ENCODE measurements around the gene KAT2A. TPM values are rescaled to one million over a fixed set of nuclear protein-coding genes. Genes with fewer than 3 reads are reported as not detected.

Gene KAT2A
- 28.9 TPM for total RNA-seq

DNA sequence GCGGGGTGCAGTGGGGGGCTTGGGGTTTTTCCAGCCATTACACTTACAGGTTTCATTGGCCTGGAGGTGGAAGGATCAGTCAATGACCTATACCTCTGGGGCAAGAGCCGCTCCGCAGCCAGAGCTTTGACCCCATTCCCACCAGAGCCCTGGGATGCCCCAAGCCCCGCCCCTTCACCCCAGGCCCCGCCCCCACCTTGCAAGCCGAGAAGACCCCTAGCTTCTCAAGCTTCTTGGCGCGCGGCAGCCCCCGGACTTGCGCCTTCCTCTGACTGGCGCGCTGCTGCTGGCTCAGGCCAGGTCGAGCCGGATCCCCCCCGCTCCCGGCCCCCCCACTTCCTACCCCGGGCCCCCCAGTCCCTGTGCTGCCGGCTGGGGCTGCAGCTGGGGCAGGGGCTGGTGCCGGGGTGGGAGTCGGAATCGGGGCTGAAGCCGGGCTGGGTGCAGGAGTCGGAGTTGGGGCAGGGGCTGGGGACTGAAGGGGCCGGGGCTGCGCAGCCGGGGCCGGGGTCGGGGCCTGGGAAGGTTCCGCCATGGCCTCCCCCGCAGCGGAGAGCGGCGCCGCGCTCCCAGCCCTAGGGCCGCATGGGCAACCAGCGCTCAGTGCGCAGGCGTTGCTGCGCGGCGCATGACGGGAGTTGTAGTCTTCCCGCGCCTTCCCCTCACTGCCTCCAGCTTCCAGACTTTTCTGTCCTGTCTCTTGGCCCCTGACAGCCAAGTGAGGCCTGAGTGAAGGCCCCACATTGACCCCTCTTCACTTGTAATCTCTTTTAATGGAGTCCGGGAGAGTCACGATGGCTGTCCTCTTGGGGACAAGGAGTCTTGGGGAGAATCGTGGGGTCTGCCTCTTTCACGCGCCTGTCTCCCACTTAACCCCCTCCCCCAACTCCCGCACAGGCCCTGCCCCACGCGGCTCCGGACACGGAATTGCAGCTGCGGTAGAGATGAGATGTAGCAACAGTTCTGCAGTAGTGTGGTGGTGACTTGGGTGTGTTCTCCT, at the start of gene KAT2A:
Gene KAT2A (minus strand): TSS at position 598 of the 1,000 bp plus-strand sequence. CDS start 63 bp downstream, at position 535.

DNA sequence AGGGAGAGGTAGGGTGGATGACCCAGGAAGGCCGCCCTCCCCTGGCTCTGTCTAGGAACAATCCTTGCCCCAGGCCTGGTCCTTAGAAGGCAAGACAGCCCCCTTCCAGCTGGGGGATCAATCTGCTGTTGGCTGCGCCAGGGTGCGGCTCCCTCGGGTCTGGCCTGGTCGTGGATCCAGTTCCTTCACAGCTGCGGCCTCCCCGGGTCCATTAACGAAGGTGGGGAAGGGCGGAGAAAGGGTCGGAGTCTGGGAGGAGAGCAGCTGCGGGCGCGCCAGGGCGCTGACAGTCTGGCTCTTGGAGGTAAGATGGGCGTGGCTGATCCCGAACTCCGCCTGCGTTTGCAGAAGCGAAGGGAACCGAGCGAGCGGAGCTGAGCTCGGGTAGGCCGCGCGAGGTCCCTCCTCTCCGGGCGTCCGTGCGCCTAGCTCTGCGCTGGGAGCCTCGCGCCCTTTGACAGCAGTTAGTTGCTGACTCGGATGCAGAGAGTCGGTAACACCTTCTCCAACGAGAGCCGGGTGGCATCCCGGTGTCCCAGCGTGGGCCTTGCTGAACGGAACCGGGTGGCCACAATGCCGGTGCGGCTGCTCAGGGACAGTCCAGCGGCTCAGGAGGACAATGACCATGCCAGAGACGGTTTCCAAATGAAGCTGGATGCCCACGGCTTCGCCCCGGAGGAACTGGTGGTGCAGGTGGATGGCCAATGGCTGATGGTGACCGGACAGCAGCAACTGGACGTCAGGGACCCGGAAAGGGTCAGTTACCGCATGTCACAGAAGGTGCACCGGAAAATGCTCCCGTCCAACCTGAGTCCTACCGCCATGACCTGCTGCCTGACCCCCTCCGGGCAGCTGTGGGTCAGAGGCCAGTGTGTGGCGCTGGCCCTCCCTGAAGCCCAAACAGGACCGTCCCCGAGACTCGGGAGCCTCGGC, 1.5 kb upstream of the KAT2A start, which contains the start of gene HSPB9:
Gene HSPB9 (plus strand): TSS at position 434 of the 933 bp plus-strand sequence. CDS start 47 bp downstream, at position 481.

DNA sequence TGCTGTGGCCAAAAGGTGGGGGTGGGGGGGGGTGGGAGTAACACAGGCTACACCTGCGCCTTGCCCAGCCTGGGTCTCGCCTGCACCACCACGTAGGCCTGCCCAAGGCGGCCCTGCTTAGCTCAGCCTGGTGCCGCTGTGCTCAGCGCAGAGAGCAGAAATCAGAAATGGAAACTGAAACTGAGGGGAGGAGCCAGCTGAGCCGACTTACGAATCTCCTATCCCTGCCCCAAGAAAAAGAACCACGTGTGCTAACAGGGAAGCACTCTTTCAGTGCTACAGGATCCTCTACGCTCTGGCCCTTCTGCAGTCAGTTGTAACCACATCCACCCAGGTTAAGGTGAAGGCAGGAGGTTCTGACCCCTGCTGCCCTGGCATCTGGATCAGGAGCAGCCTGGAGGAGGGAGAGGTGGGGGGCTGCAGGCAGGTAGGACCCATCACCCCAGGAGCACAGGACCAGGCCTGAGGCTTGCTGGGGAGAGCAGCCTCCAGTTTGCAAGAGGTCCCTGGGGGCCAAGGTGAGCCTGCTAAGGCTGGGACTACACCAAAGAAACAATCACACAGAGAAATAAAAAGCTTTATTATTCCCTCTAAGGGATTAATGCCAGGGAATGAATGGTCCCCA, 8.5 kb downstream of the KAT2A start, which contains the start of gene DHX58:
Gene DHX58 (minus strand): TSS at position 163 of the 625 bp plus-strand sequence. CDS start 822 bp downstream, outside the sequence.

DNA sequence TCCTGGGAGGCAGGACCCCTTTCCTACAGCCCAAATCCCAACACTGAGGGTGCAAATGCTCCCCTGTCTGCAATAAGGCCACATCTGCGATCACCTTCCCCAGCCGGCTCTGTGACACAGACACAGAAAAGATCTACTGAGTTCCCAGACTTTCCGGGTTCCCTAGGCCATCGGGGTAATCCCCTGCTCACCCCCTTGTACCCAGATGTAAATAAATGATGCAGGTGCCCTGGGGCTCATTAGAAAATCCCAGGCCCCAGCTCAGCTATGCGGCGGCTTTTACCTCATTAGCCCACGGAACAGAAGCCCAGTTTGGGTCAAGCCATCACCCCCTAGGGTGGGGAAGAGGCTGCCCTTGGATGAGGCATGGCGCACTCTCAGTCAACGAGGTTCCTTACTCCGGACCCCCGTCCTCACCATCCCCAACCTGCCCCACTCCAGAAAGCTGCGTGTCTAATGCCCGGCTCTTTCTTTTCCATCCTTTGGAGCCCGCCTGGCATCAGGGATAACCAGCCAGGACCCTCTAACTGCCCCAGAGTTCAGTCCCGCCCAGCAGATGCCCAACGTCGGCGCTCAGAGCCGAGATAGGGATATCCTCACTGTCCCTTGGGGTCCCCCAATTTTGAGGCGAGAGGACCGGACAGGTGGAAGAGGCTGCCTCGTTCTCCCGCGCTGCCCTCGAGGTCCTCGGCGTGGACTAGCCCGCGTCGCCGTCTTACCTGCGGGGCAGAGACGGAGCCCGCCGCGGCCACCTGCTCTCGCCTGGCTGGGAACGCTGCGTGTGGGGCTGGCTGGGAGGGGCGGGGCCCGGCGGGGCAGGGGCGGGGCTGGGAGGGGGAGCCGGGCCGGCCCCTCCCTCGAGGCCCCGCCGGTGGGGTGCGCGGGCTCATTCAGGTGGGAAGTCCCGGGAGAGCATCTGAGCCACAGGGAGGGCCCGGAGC, 23.2 kb downstream of the KAT2A start, which contains the start of gene ZNF385C:
Gene ZNF385C (minus strand): TSS at position 783 of the 941 bp plus-strand sequence. CDS start 35,417 bp downstream, outside the sequence.

Other genes starting within 250 kb of the KAT2A start
- gene ACLY, start 202.4 kb downstream of the KAT2A start, total RNA-seq = 145 TPM
- 2.9 TPM for gene ODAD4, start 190.8 kb downstream of the KAT2A start, total RNA-seq
- gene CNP, start 154.6 kb downstream of the KAT2A start, total RNA-seq = 64.6 TPM
- gene DNAJC7, start 103.9 kb downstream of the KAT2A start, total RNA-seq = 103 TPM
- gene NKIRAS2, start 101.3 kb downstream of the KAT2A start, total RNA-seq = 45.6 TPM
- 7.9 TPM for gene C17orf113, start 70.8 kb downstream of the KAT2A start, total RNA-seq
- 4.0 TPM for gene ZNF385C, start 22.9 kb downstream of the KAT2A start, total RNA-seq
- 6.3 TPM for gene DHX58, start 8.7 kb downstream of the KAT2A start, total RNA-seq
- gene HSPB9, start 1.4 kb upstream of the KAT2A start, total RNA-seq = not detected
- gene RAB5C, start 33.6 kb upstream of the KAT2A start, total RNA-seq = 60.8 TPM
- gene KCNH4, start 59.8 kb upstream of the KAT2A start, total RNA-seq = not detected
- 1.4 TPM for gene HCRT, start 64.1 kb upstream of the KAT2A start, total RNA-seq
- 38.6 TPM for gene GHDC, start 73.1 kb upstream of the KAT2A start, total RNA-seq
- 60.3 TPM for gene STAT5B, start 155.0 kb upstream of the KAT2A start, total RNA-seq
- 15.6 TPM for gene STAT5A, start 167.1 kb upstream of the KAT2A start, total RNA-seq